ENCODE data around the gene UBALD1.

Gene UBALD1

GRCh38 chr16:4636196-4636595 is 21.5 kb upstream of the UBALD1 start:
- no peak overlapping the region for H3K4me3 ChIP-seq (ENCODE audit: low read length)
- H3K79me2 ChIP-seq (ENCODE audit: control insufficient read depth, low read length) = peaks cover 70% of the 10 kb centered on the region
- H3K9me3 ChIP-seq (ENCODE audit: control insufficient read depth, insufficient read depth, low read length) = no peaks in the 10 kb centered on the region; the same call in 1 of the 2 replicates
- no peaks in the 10 kb centered on the region for H3F3A ChIP-seq (ENCODE audit: control insufficient read depth, insufficient read depth)
- TF ChIP-seq CTCF (IDR thresholded peaks at IDR 0.05; ENCODE audit: low read depth, low read length, poor library complexity, severe bottlenecking) (no peak), EZH2phosphoT487 (IDR thresholded peaks at IDR 0.05; ENCODE audit: borderline replicate concordance, low read length) (no peak)
- no peaks in the 10 kb centered on the region for H3K4me1 ChIP-seq (ENCODE audit: control insufficient read depth, low read length)
- H4K20me1 ChIP-seq (ENCODE audit: control insufficient read depth, insufficient read depth, low read depth, low read length) = no peaks in the 10 kb centered on the region
- H3K4me2 ChIP-seq (ENCODE audit: low read length) = no peak overlapping the region
- H3K9me2 ChIP-seq (replicated peaks; ENCODE audit: control insufficient read depth, low read length) = no peaks in the 10 kb centered on the region
- no peaks in the 10 kb centered on the region for H3K27me3 ChIP-seq (ENCODE audit: control insufficient read depth, low read length)
- no peak overlapping the region for H3K27ac ChIP-seq (ENCODE audit: low read depth, low read length)
- peaks cover 9% of the 10 kb centered on the region for H3K36me3 ChIP-seq (ENCODE audit: control insufficient read depth, low read length)

- Histone ChIP-seq H3K4me2 (ENCODE audit: low read length) (no peak overlapping the region), H3K9me3 (ENCODE audit: control insufficient read depth, insufficient read depth, low read length) (no peaks in the 10 kb centered on the region; the same call in 1 of the 2 replicates), H3F3A (ENCODE audit: control insufficient read depth, insufficient read depth) (no peaks in the 10 kb centered on the region), H3K27ac (ENCODE audit: low read depth, low read length) (no peak overlapping the region), H4K20me1 (ENCODE audit: control insufficient read depth, insufficient read depth, low read depth, low read length) (no peaks in the 10 kb centered on the region), H3K36me3 (ENCODE audit: control insufficient read depth, low read length) (peaks cover 11% of the 10 kb centered on the region), H3K4me1 (ENCODE audit: control insufficient read depth, low read length) (no peaks in the 10 kb centered on the region), H3K4me3 (ENCODE audit: low read length) (no peak overlapping the region), H3K9me2 (replicated peaks; ENCODE audit: control insufficient read depth, low read length) (no peaks in the 10 kb centered on the region), H3K79me2 (ENCODE audit: control insufficient read depth, low read length) (peaks cover 70% of the 10 kb centered on the region), H3K27me3 (ENCODE audit: control insufficient read depth, low read length) (no peaks in the 10 kb centered on the region)
- no peak for TF ChIP-seq EZH2phosphoT487 (IDR thresholded peaks at IDR 0.05; ENCODE audit: borderline replicate concordance, low read length)
These were observed 20.1 kb upstream of the UBALD1 start for GRCh38 chr16:4634768-4635167.

DNA sequence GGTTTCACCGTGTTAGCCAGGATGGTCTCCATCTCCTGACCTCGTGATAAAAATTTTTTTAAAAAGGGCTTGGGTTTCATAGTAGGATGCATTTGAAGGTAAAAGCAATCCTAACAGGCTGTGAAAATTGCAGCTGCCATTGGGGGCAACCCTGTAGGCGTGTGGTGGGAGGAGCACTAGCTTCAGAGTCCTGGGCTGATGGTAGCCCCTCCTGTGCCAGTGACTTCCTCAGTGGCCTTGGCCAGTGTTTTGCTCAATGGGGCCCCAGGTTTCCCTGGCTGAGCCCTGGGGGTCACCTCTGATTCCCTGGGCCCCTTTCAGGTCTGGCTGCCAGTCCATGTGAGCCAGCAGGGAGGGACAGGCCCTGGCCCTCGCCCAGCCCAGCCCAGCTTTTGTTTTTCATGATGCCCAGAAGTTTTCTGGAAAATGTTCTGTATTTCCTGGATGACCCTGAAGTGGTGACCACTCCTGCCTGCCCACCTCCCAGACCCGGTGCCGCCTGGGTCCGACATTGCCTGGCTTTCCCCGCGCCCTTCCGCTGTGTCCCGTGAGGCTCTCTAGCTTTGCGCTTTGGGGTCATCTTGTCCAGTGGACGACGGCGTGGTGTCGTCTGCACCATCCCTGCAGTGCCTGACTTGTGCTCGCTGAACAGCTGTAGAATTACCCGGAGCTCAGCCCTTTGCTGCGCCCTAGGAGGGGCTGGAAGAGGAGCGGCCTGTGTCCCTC is 19.4 kb upstream of the UBALD1 start:
- no peak for TF ChIP-seq CTCF (IDR thresholded peaks at IDR 0.05; ENCODE audit: low read depth, low read length, poor library complexity, severe bottlenecking)
- no peak for TF ChIP-seq EZH2phosphoT487 (IDR thresholded peaks at IDR 0.05; ENCODE audit: borderline replicate concordance, low read length)
- Histone ChIP-seq H3K4me1 (ENCODE audit: control insufficient read depth, low read length) (no peaks in the 10 kb centered on the region), H3K9me2 (replicated peaks; ENCODE audit: control insufficient read depth, low read length) (no peaks in the 10 kb centered on the region), H4K20me1 (ENCODE audit: control insufficient read depth, insufficient read depth, low read depth, low read length) (no peaks in the 10 kb centered on the region), H3K36me3 (ENCODE audit: control insufficient read depth, low read length) (peaks cover 11% of the 10 kb centered on the region), H3K4me2 (ENCODE audit: low read length) (no peak overlapping the region), H3K27me3 (ENCODE audit: control insufficient read depth, low read length) (no peaks in the 10 kb centered on the region), H3K27ac (ENCODE audit: low read depth, low read length) (no peak overlapping the region), H3F3A (ENCODE audit: control insufficient read depth, insufficient read depth) (no peaks in the 10 kb centered on the region), H3K9me3 (ENCODE audit: control insufficient read depth, insufficient read depth, low read length) (no peaks in the 10 kb centered on the region; the same call in 1 of the 2 replicates), H3K4me3 (ENCODE audit: low read length) (no peak overlapping the region), H3K79me2 (ENCODE audit: control insufficient read depth, low read length) (peaks cover 70% of the 10 kb centered on the region)

- Histone ChIP-seq H3K4me2 (ENCODE audit: low read length) (no peak overlapping the region), H3K4me3 (ENCODE audit: low read length) (no peak overlapping the region), H4K20me1 (ENCODE audit: control insufficient read depth, insufficient read depth, low read depth, low read length) (peaks cover 7% of the 10 kb centered on the region; the same call in 1 of the 2 replicates), H3F3A (ENCODE audit: control insufficient read depth, insufficient read depth) (no peaks in the 10 kb centered on the region), H3K27ac (ENCODE audit: low read depth, low read length) (no peak overlapping the region), H3K9me2 (replicated peaks; ENCODE audit: control insufficient read depth, low read length) (no peaks in the 10 kb centered on the region), H3K27me3 (ENCODE audit: control insufficient read depth, low read length) (no peaks in the 10 kb centered on the region), H3K9me3 (ENCODE audit: control insufficient read depth, insufficient read depth, low read length) (no peaks in the 10 kb centered on the region; the same call in 1 of the 2 replicates), H3K79me2 (ENCODE audit: control insufficient read depth, low read length) (peaks cover 80% of the 10 kb centered on the region), H3K4me1 (ENCODE audit: control insufficient read depth, low read length) (peaks cover 3% of the 10 kb centered on the region), H3K36me3 (ENCODE audit: control insufficient read depth, low read length) (peaks cover 17% of the 10 kb centered on the region)
- TF ChIP-seq EZH2phosphoT487 (IDR thresholded peaks at IDR 0.05; ENCODE audit: borderline replicate concordance, low read length) (no peak), CTCF (IDR thresholded peaks at IDR 0.05; ENCODE audit: low read depth, low read length, poor library complexity, severe bottlenecking) (no peak)
These were observed 16.8 kb upstream of the UBALD1 start for GRCh38 chr16:4631444-4631843.
